ENCODE results near the gene SPAG6. TPM values are rescaled to one million over a fixed set of nuclear protein-coding genes. Genes with fewer than 3 reads are reported as not detected.
"Not testable (repeated sequence)": the region's sequence is repeated elsewhere in the genome, so short reads cannot be mapped to it uniquely, and the experiment has no call there.

SPAG6 gene
- total and polyA plus RNA-seq, 8 donors: 1.4 to 14.0 (median 7.4) TPM; not detected in 1

DNA sequence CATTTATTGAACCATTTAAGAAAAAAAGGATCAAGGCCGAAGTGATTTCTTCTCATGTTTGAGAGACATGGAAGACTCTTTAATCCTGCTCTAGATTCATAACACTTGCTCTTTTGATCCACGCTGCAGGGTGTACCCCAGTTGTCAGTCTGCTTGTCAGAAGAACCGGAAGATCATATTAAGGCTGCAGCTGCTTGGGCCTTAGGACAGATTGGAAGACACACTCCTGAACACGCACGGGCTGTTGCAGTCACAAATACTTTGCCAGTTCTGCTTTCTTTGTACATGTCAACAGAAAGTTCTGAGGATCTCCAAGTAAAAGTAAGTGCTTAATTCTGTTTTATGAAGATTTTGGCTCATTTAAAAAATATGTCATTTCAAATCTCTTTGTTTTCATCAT is 46.3 kb downstream of the SPAG6 start:
- H3K27ac ChIP-seq: no peak overlapping the region
- no peak for TF ChIP-seq CTCF (IDR thresholded peaks at IDR 0.05)
- ATAC-seq (no peak), DNase-seq (no peak)
- no peak overlapping the region for H3K4me3 ChIP-seq
- intact Hi-C loops (cut with DNase I): no loop called here
- no peaks in the 10 kb centered on the region for H3K9me3 ChIP-seq
- H3K27me3 ChIP-seq: no peaks in the 10 kb centered on the region
- H3K4me1 ChIP-seq: no peaks in the 10 kb centered on the region
- no peaks in the 10 kb centered on the region for H3K36me3 ChIP-seq

- H3K27me3 ChIP-seq; DNase-seq; H3K36me3 ChIP-seq; intact Hi-C loops (cut with DNase I); H3K4me1 ChIP-seq; H3K4me3 ChIP-seq; ATAC-seq; H3K27ac ChIP-seq; H3K9me3 ChIP-seq: not testable (repeated sequence)
These were observed 50.9 kb downstream of the SPAG6 start for GRCh38 chr10:22396195-22396594.

DNA sequence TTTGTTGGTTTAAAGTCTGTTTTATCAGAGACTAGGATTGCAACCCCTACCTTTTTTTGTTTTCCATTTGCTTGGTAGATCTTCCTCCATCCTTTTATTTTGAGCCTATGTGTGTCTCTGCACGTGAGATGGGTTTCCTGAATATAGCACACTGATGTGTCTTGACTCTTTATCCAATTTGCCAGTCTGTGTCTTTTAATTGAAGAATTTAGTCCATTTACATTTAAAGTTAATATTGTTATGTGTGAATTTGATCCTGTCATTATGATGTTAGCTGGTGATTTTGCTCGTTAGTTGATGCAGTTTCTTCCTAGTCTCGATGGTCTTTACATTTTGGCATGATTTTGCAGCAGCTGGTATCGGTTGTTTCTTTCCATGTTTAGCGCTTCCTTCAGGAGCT is 61.6 kb downstream of the SPAG6 start:
- H3K4me3 ChIP-seq; H3K27me3 ChIP-seq; DNase-seq; H3K27ac ChIP-seq; H3K4me1 ChIP-seq; H3K9me3 ChIP-seq; ATAC-seq; intact Hi-C loops (cut with DNase I); H3K36me3 ChIP-seq: not testable (repeated sequence)

DNA sequence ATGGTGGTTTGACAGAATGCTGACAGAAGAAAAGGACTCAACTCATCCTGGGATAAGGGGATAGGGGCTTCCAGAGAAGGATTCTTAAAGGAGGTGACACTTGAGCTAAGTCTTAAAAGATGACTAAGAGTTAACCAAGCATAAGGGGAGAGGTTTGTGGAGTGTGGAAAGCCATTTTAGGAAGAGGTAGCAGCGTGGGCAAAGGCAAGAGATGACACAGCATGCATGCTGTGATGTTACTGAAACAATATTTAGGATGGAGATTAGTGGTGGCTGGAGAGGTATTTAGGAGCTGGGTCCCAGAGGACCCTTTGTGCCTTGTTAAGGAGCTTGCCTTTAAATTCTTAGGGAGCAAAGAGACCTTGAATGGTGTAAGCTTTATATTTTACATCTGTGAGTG is 65.1 kb downstream of the SPAG6 start:
- intact Hi-C loops (cut with DNase I): no loop called here
- Histone ChIP-seq H3K4me3 (no peak overlapping the region), H3K4me1 (no peaks in the 10 kb centered on the region), H3K9me3 (no peaks in the 10 kb centered on the region), H3K36me3 (no peaks in the 10 kb centered on the region), H3K27me3 (peaks cover 0 to 4% of the 10 kb centered on the region in 2 donors), H3K27ac (no peak overlapping the region)
- no peak for DNase-seq
- no peak for TF ChIP-seq CTCF (IDR thresholded peaks at IDR 0.05)
- no peak for ATAC-seq

DNA sequence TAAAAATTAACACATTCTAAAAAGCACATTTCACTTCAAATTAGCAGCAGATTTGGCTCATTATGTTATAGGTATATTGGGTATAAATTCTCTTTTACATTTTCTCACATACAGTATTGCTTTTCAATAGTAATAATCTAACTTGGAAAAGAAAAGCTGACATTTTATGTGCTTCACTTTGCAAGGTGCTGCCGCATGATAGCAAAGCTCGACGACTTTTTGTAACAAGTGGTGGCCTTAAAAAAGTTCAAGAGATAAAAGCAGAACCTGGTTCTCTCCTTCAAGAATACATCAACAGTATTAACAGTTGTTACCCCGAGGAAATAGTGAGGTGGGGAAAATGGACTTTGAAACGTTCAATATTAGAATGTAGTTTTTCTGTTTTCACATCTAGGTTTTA is 65.5 kb downstream of the SPAG6 start:
- H3K36me3 ChIP-seq: no peaks in the 10 kb centered on the region
- DNase-seq (no peak), ATAC-seq (no peak)
- no peak overlapping the region for H3K4me3 ChIP-seq
- TF ChIP-seq CTCF (IDR thresholded peaks at IDR 0.05): no peak
- no peaks in the 10 kb centered on the region for H3K9me3 ChIP-seq
- H3K27me3 ChIP-seq: peaks cover 0 to 4% of the 10 kb centered on the region in 2 donors
- H3K27ac ChIP-seq: no peak overlapping the region
- H3K4me1 ChIP-seq: no peaks in the 10 kb centered on the region
- intact Hi-C loops (cut with DNase I): no loop called here

DNA sequence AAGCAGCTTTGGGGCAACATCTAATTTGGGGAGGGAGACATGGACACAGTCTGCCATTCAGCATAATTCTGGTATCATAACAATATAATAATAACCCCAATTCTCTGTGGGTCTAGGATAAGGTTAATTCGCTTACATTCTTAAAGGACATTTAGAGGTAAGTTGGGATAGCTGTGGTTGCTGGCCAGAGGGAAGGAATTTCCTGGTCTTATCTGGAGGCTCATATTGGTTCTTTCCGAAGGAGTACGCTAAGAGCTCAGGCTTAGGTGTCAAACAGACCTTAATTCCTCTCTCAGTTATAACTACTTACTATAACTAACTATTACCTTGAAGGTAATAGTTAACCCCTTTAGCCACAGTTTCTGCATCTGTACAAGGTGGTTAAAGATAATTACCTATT is 68.8 kb downstream of the SPAG6 start:
- no peak for TF ChIP-seq CTCF (IDR thresholded peaks at IDR 0.05)
- Histone ChIP-seq H3K36me3 (no peaks in the 10 kb centered on the region), H3K4me1 (no peaks in the 10 kb centered on the region), H3K27me3 (peaks cover 0 to 4% of the 10 kb centered on the region in 2 donors), H3K4me3 (no peak overlapping the region), H3K27ac (no peak overlapping the region), H3K9me3 (no peaks in the 10 kb centered on the region)
- no peak for DNase-seq
- intact Hi-C loops (cut with DNase I): no loop called here
- no peak for ATAC-seq
